Stimulated activated CD4-positive, alpha-beta T cell treated with anti-CD3 and anti-CD28 coated beads, Interleukin-2, amount 100 ng/mL, for 4 hours (primary cell): ENCODE data around the gene VSIG2.

Experiments
- DNase-seq: peaks from one replicate; pipeline ENCODE4 v3.0.0-alpha.2; 2020; ENCODE audit warnings: low read depth

VSIG2 gene

DNA sequence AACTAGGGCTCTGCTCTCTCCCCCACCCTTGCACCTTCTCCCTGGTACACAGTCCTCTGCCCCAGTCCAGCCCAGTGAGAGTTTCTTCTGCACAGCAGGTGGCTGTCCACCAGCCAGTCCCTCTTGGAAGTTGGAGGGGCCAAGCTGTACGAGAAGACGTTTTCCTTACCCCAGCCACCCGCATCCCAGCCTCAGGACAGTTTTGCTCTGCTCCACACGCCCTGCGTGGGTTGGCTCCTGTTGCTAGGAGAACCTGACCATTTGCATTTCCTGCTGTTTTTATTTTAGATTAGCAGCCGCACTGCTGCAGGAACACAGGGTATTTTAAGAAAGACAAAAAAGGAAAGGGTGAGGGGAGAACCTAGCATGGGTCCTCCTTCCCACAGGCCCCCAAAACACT lies 29.9 kb downstream of the VSIG2 start:
- no peak for DNase-seq

DNA sequence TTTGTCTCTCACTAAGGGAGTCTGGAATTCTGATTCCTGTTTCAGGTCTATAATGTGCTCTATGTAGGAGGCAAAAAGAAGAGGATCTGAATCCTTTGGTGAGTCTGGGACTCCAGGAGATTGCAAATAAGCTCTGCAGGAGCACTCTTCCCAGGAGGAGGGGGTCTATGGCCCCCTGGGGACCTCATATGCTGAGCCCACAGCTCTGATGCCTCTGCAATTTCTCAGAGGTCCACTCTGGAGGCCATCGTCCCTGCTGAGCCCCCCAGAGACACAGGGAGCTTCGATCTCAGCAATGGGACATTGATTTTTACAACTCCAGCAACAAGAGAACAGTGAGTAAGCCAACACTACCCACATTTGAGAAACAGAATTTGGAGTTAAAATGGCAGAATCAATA lies 32.5 kb downstream of the VSIG2 start:
- no peak for DNase-seq

DNA sequence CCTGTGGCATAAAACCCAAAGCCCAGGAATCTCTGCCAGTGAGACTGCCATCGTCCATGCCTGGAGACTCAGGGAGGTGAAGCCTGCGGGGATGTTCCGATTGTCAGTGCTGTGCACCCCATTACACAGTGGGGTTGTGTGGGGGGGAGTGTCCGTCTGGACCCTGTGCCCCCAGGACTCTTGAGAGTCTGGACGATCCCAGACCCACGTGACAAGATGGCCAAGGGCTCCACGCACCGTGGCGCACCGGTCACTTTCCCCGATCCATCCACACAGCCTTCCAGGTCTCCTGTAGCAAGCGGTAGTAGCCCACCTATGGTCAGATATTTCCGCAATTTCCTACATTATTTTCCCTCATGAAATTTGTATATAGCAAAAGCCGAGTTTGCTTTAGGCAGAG lies 33.3 kb downstream of the VSIG2 start:
- no peak for DNase-seq

- no peak for DNase-seq
These were observed 34.0 kb downstream of the VSIG2 start for GRCh38 chr11:124717786-124718651.

- DNase-seq = no peak
These were observed 34.7 kb downstream of the VSIG2 start for GRCh38 chr11:124717421-124717785.

DNA sequence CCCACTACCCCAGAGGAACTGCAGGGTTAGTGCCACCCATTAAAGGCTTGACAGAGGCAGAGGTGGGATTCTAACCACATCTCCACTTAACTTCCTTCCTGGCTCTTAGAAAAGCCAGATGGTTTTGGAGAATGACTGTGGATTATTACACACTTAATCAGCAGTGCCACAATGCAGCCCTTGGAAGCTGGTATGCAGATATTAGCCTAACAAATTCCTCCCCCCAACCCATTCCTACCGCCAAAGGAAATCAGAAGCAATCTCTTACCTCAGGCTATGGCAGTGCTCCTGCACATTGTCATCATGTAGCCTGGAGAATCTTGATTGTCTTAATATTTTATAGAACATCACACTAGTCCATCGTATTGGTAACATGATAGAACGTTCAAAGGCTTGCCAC lies 35.5 kb downstream of the VSIG2 start:
- no peak for DNase-seq

- no peak for DNase-seq
These were observed 39.7 kb downstream of the VSIG2 start for GRCh38 chr11:124712392-124712791.

- DNase-seq = no peak
These were observed 44.2 kb downstream of the VSIG2 start for GRCh38 chr11:124707829-124708228.

- no peak for DNase-seq
These were observed 52.0 kb downstream of the VSIG2 start for GRCh38 chr11:124700028-124700427.

DNA sequence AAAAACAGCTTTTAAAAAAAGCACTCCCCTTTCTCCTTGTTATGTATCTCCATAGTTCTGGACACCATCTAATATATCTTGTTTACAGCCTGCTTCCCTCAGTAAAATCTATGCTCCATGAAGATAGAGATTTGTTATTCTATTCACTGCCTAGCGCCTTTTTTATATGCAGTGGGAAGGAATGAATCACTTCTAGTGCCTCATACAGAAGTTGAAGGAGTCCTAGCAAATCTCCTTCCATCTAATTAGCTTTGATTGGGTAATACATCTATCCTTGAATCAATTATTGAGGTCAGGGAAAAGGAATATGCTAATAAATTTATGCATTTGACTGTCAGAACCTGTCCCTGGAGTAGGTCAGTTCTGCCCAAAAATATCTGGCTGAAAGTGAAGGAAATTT lies 52.5 kb downstream of the VSIG2 start:
- no peak for DNase-seq
